ENCODE data around the gene GPM6B.
"Not testable (repeated sequence)": the region's sequence is repeated elsewhere in the genome, so short reads cannot be mapped to it uniquely, and the experiment has no call there.

GPM6B gene

DNA sequence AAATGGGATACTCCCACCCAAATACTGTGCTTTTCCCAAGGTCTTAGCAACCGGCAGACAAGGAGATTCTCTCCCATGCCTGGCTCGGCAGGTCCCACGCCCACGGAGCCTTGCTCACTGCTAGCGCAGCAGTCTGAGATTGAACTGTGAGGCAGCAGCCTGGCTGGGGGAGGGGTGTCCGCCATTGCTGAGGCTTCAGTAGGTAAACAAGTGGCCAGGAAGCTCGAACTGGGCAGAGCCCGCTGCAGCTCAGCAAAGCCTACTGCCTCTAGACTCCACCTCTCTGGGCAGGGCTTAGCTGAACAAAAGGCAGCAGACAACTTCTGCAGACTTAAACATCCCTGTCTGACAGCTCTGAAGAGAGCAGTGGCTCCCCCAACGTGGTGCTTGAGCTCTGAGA, 92.0 kb downstream of the GPM6B start:
- not testable (repeated sequence) for DNase-seq (ENCODE audit: low read depth)

DNA sequence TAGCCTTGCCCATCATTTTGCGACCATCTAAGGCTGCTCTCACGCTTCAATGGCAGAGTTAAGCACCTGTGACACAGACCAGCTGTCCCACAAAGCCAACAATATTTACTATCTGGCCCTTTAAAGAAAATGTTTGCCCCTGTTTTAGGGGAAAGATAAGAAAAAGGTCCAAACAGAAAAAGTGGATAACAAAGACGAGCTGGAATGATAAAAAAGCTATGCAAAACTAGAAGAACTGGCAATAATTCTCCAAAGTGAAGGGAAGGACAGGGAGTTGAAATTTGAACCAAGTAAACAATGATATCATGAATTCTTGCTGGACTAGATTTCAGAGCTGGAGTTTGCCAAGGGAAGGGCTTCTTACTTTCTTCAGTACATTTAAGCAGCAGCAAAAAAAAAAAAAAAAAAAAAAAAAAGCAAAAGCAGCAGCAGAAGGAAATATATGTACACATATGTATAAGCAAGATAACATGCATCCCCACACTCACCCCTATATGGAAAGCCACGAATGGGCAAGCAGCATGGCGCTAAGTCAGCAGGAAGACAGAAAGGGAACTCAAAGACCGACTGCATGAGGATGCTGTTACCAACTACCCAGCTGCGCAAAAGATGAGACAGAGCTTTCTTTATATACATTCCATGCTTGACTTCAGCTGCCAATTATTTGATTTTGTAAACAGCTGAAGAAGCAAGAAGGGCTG, 94.9 kb downstream of the GPM6B start:
- no peak for DNase-seq (ENCODE audit: low read depth)

DNA sequence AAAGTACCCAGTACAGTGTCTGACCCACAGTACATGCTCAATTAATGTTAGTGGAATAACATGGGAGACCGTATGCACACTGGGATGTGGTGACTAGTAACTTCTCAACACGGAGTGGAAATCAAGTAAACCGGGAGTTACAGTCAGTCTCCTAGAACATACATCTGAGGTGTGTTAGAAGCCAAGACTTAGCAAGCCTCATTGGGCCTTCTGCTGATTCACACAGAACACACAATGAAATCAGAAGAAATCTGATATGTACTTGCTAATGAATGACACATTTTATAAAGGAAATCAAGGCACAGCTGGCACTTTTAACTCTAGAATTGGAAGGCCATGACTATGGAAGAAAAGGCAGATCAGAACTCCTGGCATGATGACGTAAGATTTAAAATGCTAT, 95.5 kb downstream of the GPM6B start:
- DNase-seq (ENCODE audit: low read depth) = no peak
